HG02840 (cell line): ENCODE data around the gene CCDC30.
"Not testable (repeated sequence)": the region's sequence is repeated elsewhere in the genome, so short reads cannot be mapped to it uniquely, and the experiment has no call there.

ENCODE experiments used
- ATAC-seq: cut with Tn5 transposase; IDR thresholded peaks from one replicate; pipeline ENCODE4 v1.9.1; 2021; ENCODE audit warnings: mild to moderate bottlenecking, moderate library complexity, moderate number of reproducible peaks; ENCODE audit not compliant: unreplicated experiment, low FRiP score

Gene CCDC30

GRCh38 chr1:42511581-42512155, 48.6 kb downstream of the CCDC30 start:
- ATAC-seq, result not testable (repeated sequence)

- no peak for ATAC-seq
Observed at GRCh38 chr1:42518908-42519307, 55.8 kb downstream of the CCDC30 start.

GRCh38 chr1:42523171-42523570, 60.1 kb downstream of the CCDC30 start:
- ATAC-seq, result no peak

- ATAC-seq, result no peak
Observed at GRCh38 chr1:42524330-42524729, 61.2 kb downstream of the CCDC30 start.

- no peak for ATAC-seq
Observed at GRCh38 chr1:42529724-42530181, 66.7 kb downstream of the CCDC30 start.

- no peak for ATAC-seq
Observed at GRCh38 chr1:42531043-42531442, 68.0 kb downstream of the CCDC30 start.

- no peak for ATAC-seq
Observed at GRCh38 chr1:42533101-42533863, 70.2 kb downstream of the CCDC30 start.

- no peak for ATAC-seq
Observed at GRCh38 chr1:42541104-42541503, 78.0 kb downstream of the CCDC30 start.

GRCh38 chr1:42551180-42551579, 88.1 kb downstream of the CCDC30 start:
- no peak for ATAC-seq

- no peak for ATAC-seq
Observed at GRCh38 chr1:42551590-42551989, 88.5 kb downstream of the CCDC30 start.

GRCh38 chr1:42552636-42553035, 89.5 kb downstream of the CCDC30 start:
- no peak for ATAC-seq

GRCh38 chr1:42557230-42557851, 94.3 kb downstream of the CCDC30 start:
- no peak for ATAC-seq

GRCh38 chr1:42567038-42567437, 104.0 kb downstream of the CCDC30 start:
- ATAC-seq, result no peak

- ATAC-seq, result no peak
Observed at GRCh38 chr1:42576935-42577334, 113.8 kb downstream of the CCDC30 start.

- ATAC-seq, result no peak
Observed at GRCh38 chr1:42586016-42586415, 122.9 kb downstream of the CCDC30 start.

GRCh38 chr1:42587753-42588152, 124.7 kb downstream of the CCDC30 start:
- no peak for ATAC-seq

GRCh38 chr1:42592811-42593210, 129.7 kb downstream of the CCDC30 start:
- no peak for ATAC-seq

- ATAC-seq, result no peak
Observed at GRCh38 chr1:42593486-42594100, 130.5 kb downstream of the CCDC30 start.

GRCh38 chr1:42601472-42601871, 138.4 kb downstream of the CCDC30 start:
- no peak for ATAC-seq

- no peak for ATAC-seq
Observed at GRCh38 chr1:42613803-42614131, 150.7 kb downstream of the CCDC30 start.

GRCh38 chr1:42618866-42619265, 155.8 kb downstream of the CCDC30 start:
- no peak for ATAC-seq
